Mesendoderm (in vitro differentiated cells): Measurements from ENCODE around the gene RETN.

Experiments used
- DNase-seq: peaks from one replicate; pipeline ENCODE4 v3.0.0; 2013
- H2AK5ac ChIP-seq: 2 replicates; pipeline ENCODE4 v1.6.1; 2013; ENCODE audit warnings: low read length, inconsistent platforms
- H2BK120ac ChIP-seq: 2 replicates; pipeline ENCODE4 v1.6.1; 2013; ENCODE audit warnings: low read depth, mild to moderate bottlenecking, low read length, moderate library complexity, mixed read lengths
- H2BK15ac ChIP-seq: replicated peaks from 2 replicates; pipeline ENCODE4 v1.6.1; 2013; ENCODE audit warnings: low read depth, mild to moderate bottlenecking, moderate library complexity
- H2BK5ac ChIP-seq: 2 replicates; pipeline ENCODE4 v1.6.1; 2013; ENCODE audit warnings: low read length, inconsistent platforms
- H3K18ac ChIP-seq: 2 replicates; pipeline ENCODE4 v1.6.1; 2013; ENCODE audit warnings: mild to moderate bottlenecking, low read length, mixed read lengths
- H3K23ac ChIP-seq: one replicate; pipeline ENCODE4 v1.6.1; 2013; ENCODE audit warnings: low read length
- H3K27ac ChIP-seq: 2 replicates; pipeline ENCODE4 v1.5.1; 2013; ENCODE audit warnings: low read depth, mild to moderate bottlenecking, inconsistent platforms, low read length, moderate library complexity
- H3K27me3 ChIP-seq: 2 replicates; pipeline ENCODE4 v1.6.1; 2013; ENCODE audit warnings: low read length, control low read depth, mild to moderate bottlenecking, inconsistent platforms; ENCODE audit not compliant: insufficient read depth, poor library complexity
- H3K36me3 ChIP-seq: 2 replicates; pipeline ENCODE4 v1.6.1; 2013; ENCODE audit warnings: low read length, inconsistent platforms; ENCODE audit not compliant: control insufficient read depth, insufficient read depth
- H3K4ac ChIP-seq: one replicate; pipeline ENCODE4 v1.6.1; 2013; ENCODE audit warnings: low read depth, mild to moderate bottlenecking, low read length, moderate library complexity
- H3K4me1 ChIP-seq: 2 replicates; pipeline ENCODE4 v1.6.1; 2013; ENCODE audit warnings: low read depth, low read length, inconsistent platforms; ENCODE audit not compliant: control insufficient read depth
- H3K4me2 ChIP-seq: 2 replicates; pipeline ENCODE4 v1.6.1; 2013; ENCODE audit warnings: low read length
- H3K4me3 ChIP-seq: 2 replicates; pipeline ENCODE4 v1.5.1; 2013; ENCODE audit warnings: mild to moderate bottlenecking, low read length
- H3K56ac ChIP-seq: one replicate; pipeline ENCODE4 v1.6.1; 2013; ENCODE audit warnings: low read length
- H3K79me1 ChIP-seq: 2 replicates; pipeline ENCODE4 v1.6.1; 2013; ENCODE audit warnings: low read length, inconsistent platforms
- H3K79me2 ChIP-seq: 2 replicates; pipeline ENCODE4 v1.6.1; 2013; ENCODE audit warnings: mild to moderate bottlenecking, low read length; ENCODE audit not compliant: control insufficient read depth, insufficient read depth
- H3K9ac ChIP-seq: 2 replicates; pipeline ENCODE4 v1.6.1; 2013; ENCODE audit warnings: low read length, inconsistent platforms
- H4K5ac ChIP-seq: one replicate; pipeline ENCODE4 v1.6.1; 2013; ENCODE audit warnings: low read length
- H4K8ac ChIP-seq: one replicate; pipeline ENCODE4 v1.6.1; 2013; ENCODE audit warnings: low read depth, mild to moderate bottlenecking, control low read depth, low read length, moderate library complexity
- WGBS: extraction: QIAGEN DNeasy Blood & Tissue Kit; methylation state at CpG from one replicate; pipeline ENCODE4 v1.1.7; 2013; ENCODE audit warnings: low lambda C conversion rate, missing lambda C conversion rate; ENCODE audit not compliant: insufficient coverage; ENCODE audit errors: extremely low coverage; 5-methylcytosine and 5-hydroxymethylcytosine counted together

The RETN gene

GRCh38 chr19:7704280-7705060 is 35.6 kb downstream of the RETN start:
- no peak overlapping the region for H4K8ac ChIP-seq
- no peak for DNase-seq
- no CpG with 5 or more reads among the region's 6 CpGs for WGBS
- H2AK5ac ChIP-seq: no peak overlapping the region
- H2BK15ac ChIP-seq: no peak overlapping the region
- no peaks in the 10 kb centered on the region for H3K36me3 ChIP-seq
- H3K56ac ChIP-seq: no peak overlapping the region
- H3K4me3 ChIP-seq: no peak overlapping the region
- H3K23ac ChIP-seq: no peak overlapping the region
- H3K27me3 ChIP-seq: no peaks in the 10 kb centered on the region
- H2BK120ac ChIP-seq: no peak overlapping the region
- no peak overlapping the region for H3K9ac ChIP-seq
- no peak overlapping the region for H3K4ac ChIP-seq
- no peaks in the 10 kb centered on the region for H3K4me1 ChIP-seq
- no peak overlapping the region for H4K5ac ChIP-seq
- no peak overlapping the region for H2BK5ac ChIP-seq
- H3K27ac ChIP-seq: no peak overlapping the region
- no peaks in the 10 kb centered on the region for H3K79me2 ChIP-seq
- H3K79me1 ChIP-seq: no peaks in the 10 kb centered on the region
- H3K4me2 ChIP-seq: no peak overlapping the region
- H3K18ac ChIP-seq: no peak overlapping the region

DNA sequence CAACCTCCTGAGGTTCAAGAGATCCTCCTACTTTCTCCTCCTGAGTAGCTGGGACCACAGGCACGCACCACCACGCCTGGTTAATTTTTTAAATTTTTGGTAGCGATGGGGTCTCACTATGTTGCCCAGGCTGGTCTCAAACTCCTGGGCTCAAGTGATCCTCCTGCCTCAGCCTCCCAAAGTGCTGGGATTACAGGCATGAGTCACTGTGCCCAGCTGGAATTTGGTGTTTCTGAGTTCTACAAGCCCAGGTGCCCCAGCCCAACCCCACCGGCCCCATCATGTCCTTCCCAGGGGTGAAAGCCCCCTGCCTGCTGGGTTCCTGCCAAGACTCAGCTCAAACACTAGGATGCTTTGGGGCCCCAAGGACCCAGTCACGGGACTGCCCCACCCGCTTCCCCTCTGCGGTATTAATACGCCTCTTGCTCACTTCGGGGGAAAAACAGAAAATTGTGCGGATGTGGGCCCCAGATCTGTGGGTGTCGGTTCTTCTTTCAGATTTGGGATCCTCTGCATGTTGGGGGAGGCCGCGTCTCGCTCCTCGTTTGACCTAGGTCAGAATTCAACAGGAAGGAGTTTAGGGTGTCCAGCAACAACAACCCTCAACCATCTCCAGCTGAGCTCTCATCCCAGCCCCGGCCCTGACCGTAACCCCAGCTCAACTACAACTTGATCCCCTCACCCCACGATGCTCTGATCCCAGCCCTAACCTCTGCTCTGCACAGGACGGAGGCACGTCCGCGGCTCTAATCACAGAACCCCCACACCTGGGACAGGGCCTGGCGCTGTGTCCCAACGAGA is 36.7 kb downstream of the RETN start:
- H3K4me1 ChIP-seq: no peaks in the 10 kb centered on the region
- H3K4me2 ChIP-seq: no peak overlapping the region
- no peaks in the 10 kb centered on the region for H3K36me3 ChIP-seq
- H2BK5ac ChIP-seq: no peak overlapping the region
- H3K56ac ChIP-seq: no peak overlapping the region
- no peaks in the 10 kb centered on the region for H3K79me2 ChIP-seq
- H3K18ac ChIP-seq: no peak overlapping the region
- no peak overlapping the region for H3K9ac ChIP-seq
- no peak overlapping the region for H2AK5ac ChIP-seq
- no peaks in the 10 kb centered on the region for H3K27me3 ChIP-seq
- H4K8ac ChIP-seq: no peak overlapping the region
- H3K27ac ChIP-seq: no peak overlapping the region
- H2BK120ac ChIP-seq: no peak overlapping the region
- no peaks in the 10 kb centered on the region for H3K79me1 ChIP-seq
- DNase-seq: no peak
- no peak overlapping the region for H2BK15ac ChIP-seq
- no CpG with 5 or more reads among the region's 24 CpGs for WGBS
- H3K4ac ChIP-seq: no peak overlapping the region
- no peak overlapping the region for H3K23ac ChIP-seq
- H3K4me3 ChIP-seq: no peak overlapping the region
- H4K5ac ChIP-seq: no peak overlapping the region

DNA sequence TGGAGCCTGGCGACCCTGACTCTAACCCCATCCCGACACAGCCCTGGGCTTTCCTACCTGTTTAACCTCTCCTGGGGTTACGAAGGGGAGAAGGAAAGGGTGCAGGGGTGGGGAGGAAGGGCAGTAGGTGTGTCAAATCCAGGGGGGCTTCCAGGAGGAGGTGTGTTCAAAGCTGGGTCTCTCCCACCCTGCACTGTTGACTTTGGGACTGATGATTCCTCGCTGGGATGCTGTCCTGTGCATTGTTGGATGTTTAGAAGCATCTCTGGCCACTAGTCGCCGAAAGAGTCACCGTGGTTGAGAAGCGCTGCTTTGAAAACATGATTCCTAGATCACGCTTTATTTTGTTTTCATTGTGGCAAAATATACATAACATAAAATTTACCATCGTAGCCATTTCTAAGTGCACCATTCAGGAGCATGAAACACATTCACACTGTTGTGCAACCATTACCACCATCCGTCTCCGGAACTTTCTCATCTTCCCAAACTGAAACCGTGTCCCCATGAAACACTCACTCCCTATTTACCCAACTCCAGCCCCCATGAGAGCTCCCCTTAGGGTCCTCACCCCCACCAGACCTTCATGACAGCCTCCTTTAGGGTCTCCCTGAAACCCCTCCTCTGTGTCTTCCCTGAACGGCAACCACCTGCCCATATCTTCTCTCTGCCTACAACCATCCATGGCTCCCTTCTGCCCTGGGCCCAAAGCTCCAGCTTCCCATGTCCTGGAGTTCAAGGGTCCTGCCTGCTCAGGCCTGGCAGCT is 37.5 kb downstream of the RETN start:
- Histone ChIP-seq H3K23ac (no peak overlapping the region), H3K56ac (no peak overlapping the region), H3K4me1 (no peaks in the 10 kb centered on the region), H3K4me2 (no peak overlapping the region), H3K79me2 (no peaks in the 10 kb centered on the region), H4K8ac (no peak overlapping the region), H3K36me3 (no peaks in the 10 kb centered on the region), H3K9ac (no peak overlapping the region), H3K4ac (no peak overlapping the region), H3K27me3 (no peaks in the 10 kb centered on the region), H2AK5ac (no peak overlapping the region), H3K4me3 (no peak overlapping the region), H3K79me1 (no peaks in the 10 kb centered on the region), H2BK5ac (no peak overlapping the region), H3K18ac (no peak overlapping the region), H2BK120ac (no peak overlapping the region), H3K27ac (no peak overlapping the region), H2BK15ac (no peak overlapping the region), H4K5ac (no peak overlapping the region)
- no peak for DNase-seq
- WGBS: no CpG with 5 or more reads among the region's 14 CpGs

GRCh38 chr19:7706955-7707456 is 38.2 kb downstream of the RETN start:
- H3K4me3 ChIP-seq: no peak overlapping the region
- H3K4me2 ChIP-seq: no peak overlapping the region
- no peaks in the 10 kb centered on the region for H3K36me3 ChIP-seq
- no peak overlapping the region for H3K23ac ChIP-seq
- H2AK5ac ChIP-seq: no peak overlapping the region
- H4K8ac ChIP-seq: no peak overlapping the region
- no peak overlapping the region for H3K18ac ChIP-seq
- H3K27me3 ChIP-seq: no peaks in the 10 kb centered on the region
- DNase-seq: no peak
- no peaks in the 10 kb centered on the region for H3K79me2 ChIP-seq
- no peaks in the 10 kb centered on the region for H3K4me1 ChIP-seq
- H2BK15ac ChIP-seq: no peak overlapping the region
- no peak overlapping the region for H4K5ac ChIP-seq
- no peak overlapping the region for H2BK5ac ChIP-seq
- no peak overlapping the region for H3K4ac ChIP-seq
- H3K56ac ChIP-seq: no peak overlapping the region
- no peak overlapping the region for H2BK120ac ChIP-seq
- WGBS: no CpG with 5 or more reads among the region's 8 CpGs
- H3K9ac ChIP-seq: no peak overlapping the region
- H3K79me1 ChIP-seq: no peaks in the 10 kb centered on the region
- no peak overlapping the region for H3K27ac ChIP-seq

GRCh38 chr19:7709932-7710460 is 41.1 kb downstream of the RETN start:
- Histone ChIP-seq H4K8ac (no peak overlapping the region), H3K4me3 (no peak overlapping the region), H2BK120ac (no peak overlapping the region), H2BK5ac (no peak overlapping the region), H3K79me1 (no peaks in the 10 kb centered on the region), H3K9ac (no peak overlapping the region), H3K4me1 (no peaks in the 10 kb centered on the region), H3K27me3 (no peaks in the 10 kb centered on the region), H2AK5ac (no peak overlapping the region), H2BK15ac (no peak overlapping the region), H4K5ac (no peak overlapping the region), H3K18ac (no peak overlapping the region), H3K4me2 (no peak overlapping the region), H3K4ac (no peak overlapping the region), H3K23ac (no peak overlapping the region), H3K27ac (no peak overlapping the region), H3K56ac (no peak overlapping the region), H3K79me2 (no peaks in the 10 kb centered on the region), H3K36me3 (no peaks in the 10 kb centered on the region)
- no peak for DNase-seq
- no CpG with 5 or more reads among the region's 10 CpGs for WGBS
